ENCODE data around the gene ATP5F1C.

DNA sequence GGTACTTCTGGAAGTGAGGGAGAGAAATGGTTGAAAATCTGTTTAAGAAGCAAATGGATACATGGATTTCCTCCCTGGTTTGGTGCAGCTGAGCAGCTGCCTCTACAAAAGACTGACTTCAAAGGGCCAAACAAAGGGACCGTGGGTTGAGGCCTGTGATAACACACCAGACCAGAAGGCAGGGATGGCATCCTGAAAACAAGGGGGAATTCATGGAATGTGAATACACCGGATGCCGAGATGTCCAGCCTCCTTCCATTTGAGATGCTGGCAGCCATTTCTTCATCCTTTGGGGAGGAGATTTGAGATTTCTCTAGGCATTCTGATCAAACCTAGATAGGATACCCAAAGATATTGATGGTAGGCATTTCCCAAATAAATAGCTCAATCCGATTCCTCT, 67.2 kb downstream of the ATP5F1C start:
- TF ChIP-seq, protein P1, sequence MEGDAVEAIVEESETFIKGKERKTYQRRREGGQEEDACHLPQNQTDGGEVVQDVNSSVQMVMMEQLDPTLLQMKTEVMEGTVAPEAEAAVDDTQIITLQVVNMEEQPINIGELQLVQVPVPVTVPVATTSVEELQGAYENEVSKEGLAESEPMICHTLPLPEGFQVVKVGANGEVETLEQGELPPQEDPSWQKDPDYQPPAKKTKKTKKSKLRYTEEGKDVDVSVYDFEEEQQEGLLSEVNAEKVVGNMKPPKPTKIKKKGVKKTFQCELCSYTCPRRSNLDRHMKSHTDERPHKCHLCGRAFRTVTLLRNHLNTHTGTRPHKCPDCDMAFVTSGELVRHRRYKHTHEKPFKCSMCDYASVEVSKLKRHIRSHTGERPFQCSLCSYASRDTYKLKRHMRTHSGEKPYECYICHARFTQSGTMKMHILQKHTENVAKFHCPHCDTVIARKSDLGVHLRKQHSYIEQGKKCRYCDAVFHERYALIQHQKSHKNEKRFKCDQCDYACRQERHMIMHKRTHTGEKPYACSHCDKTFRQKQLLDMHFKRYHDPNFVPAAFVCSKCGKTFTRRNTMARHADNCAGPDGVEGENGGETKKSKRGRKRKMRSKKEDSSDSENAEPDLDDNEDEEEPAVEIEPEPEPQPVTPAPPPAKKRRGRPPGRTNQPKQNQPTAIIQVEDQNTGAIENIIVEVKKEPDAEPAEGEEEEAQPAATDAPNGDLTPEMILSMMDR (conservative IDR thresholded peaks at IDR 0.05; ENCODE audit: low read depth, low read length): no peak
- TF ChIP-seq EZH2phosphoT487 (IDR thresholded peaks at IDR 0.05; ENCODE audit: borderline replicate concordance, low read length) (no peak), EZH2 (IDR thresholded peaks at IDR 0.05; ENCODE audit: low read length, unreplicated experiment) (no peak)
